Type B pancreatic cell (in vitro differentiated cells): ENCODE results near the gene GNG8. TPM values are rescaled to one million over a fixed set of nuclear protein-coding genes. Genes with fewer than 3 reads are reported as not detected.

Experiments
- DNase-seq: peaks from one replicate; pipeline ENCODE4 v3.0.0; 2021; ENCODE audit warnings: mixed read lengths; ENCODE audit not compliant: unreplicated experiment; ENCODE audit errors: extremely low spot score
- H3K27ac Mint-ChIP-seq: 2 replicates; pipeline ENCODE4 v1.8.0; 2021; ENCODE audit warnings: mild to moderate bottlenecking, mixed read lengths
- H3K27me3 Mint-ChIP-seq: 2 replicates; pipeline ENCODE4 v1.8.0; 2021; ENCODE audit warnings: mixed read lengths
- H3K36me3 Mint-ChIP-seq: 2 replicates; pipeline ENCODE4 v1.8.0; 2021; ENCODE audit warnings: mixed read lengths
- H3K4me1 Mint-ChIP-seq: one replicate; pipeline ENCODE4 v1.8.0; 2021; ENCODE audit warnings: mixed read lengths; ENCODE audit not compliant: unreplicated experiment
- H3K4me3 Mint-ChIP-seq: 2 replicates; pipeline ENCODE4 v1.8.0; 2021; ENCODE audit warnings: mild to moderate bottlenecking, mixed read lengths
- H3K9me3 Mint-ChIP-seq: 2 replicates; pipeline ENCODE4 v1.8.0; 2021; ENCODE audit warnings: mixed read lengths
- total RNA-seq: library from RNA; stranded (reverse); gene quantifications from 2 replicates; pipeline ENCODE4 v1.2.1, GENCODE V29; 2021; ENCODE audit warnings: low replicate concordance
- TF ChIP-seq, protein P1 (sequence below): fragments of 200-600 bp; sonication (generic); conservative IDR thresholded peaks from 2 replicates; pipeline ENCODE4 v1.5.0; 2021; ENCODE audit warnings: antibody characterized with exemption, mild to moderate bottlenecking

The GNG8 gene
- total RNA-seq, 1 donor from 2014 or later: 2.4 TPM

DNA sequence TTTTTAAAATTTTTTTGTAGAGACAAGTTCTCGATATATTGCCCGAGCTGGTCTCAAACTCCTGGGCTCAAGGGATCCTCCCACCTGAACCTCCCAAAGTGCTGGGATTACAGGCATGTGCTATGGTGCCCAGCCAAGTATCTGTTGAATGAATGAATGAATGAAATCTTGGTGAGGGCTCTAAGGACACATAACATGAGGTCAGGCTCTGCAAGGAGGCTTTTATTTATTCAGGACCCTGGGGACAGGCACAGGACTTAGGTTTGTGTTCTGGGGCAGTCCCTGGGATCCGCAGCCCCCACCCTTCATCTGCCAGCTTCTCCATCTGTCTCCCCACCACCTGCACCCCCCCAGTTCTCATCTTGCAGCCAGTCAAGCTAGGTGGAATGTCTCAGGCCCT is 15.7 kb downstream of the GNG8 start:
- TF ChIP-seq, protein P1, sequence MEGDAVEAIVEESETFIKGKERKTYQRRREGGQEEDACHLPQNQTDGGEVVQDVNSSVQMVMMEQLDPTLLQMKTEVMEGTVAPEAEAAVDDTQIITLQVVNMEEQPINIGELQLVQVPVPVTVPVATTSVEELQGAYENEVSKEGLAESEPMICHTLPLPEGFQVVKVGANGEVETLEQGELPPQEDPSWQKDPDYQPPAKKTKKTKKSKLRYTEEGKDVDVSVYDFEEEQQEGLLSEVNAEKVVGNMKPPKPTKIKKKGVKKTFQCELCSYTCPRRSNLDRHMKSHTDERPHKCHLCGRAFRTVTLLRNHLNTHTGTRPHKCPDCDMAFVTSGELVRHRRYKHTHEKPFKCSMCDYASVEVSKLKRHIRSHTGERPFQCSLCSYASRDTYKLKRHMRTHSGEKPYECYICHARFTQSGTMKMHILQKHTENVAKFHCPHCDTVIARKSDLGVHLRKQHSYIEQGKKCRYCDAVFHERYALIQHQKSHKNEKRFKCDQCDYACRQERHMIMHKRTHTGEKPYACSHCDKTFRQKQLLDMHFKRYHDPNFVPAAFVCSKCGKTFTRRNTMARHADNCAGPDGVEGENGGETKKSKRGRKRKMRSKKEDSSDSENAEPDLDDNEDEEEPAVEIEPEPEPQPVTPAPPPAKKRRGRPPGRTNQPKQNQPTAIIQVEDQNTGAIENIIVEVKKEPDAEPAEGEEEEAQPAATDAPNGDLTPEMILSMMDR: no peak
- H3K9me3 Mint-ChIP-seq: no peaks in the 10 kb centered on the region
- H3K36me3 Mint-ChIP-seq: no peaks in the 10 kb centered on the region

DNA sequence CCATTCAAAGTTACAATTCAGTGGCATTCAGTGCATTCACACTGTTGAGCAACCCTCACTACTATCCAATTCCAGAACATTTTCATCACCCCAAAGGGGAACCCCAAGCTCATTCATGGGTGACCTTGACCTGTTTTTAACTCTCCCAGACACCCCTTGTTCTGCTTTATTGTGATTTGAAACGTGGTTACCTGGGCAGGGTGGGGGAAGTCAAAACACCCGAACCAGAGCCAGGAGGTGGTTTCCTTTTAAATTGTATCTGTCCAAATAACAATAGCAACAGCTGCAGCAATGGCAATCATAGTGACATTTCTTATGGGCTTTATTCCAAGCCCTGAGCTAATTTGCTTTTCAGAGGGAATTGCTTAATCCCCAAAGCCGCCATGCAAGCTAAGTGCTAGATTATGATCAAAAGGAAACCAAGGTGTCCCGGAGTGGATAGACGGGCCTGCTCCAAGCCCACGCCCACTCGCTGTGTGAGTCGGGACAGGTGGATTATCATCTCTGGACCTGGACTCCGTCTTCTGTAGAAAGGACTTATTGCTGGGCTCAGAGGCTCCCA is 17.3 kb downstream of the GNG8 start:
- H3K27ac Mint-ChIP-seq: no peak overlapping the region
- no peak overlapping the region for H3K4me3 Mint-ChIP-seq
- peaks cover 17% of the 10 kb centered on the region for H3K4me1 Mint-ChIP-seq
- no peak for DNase-seq
- H3K36me3 Mint-ChIP-seq: no peaks in the 10 kb centered on the region
- H3K27me3 Mint-ChIP-seq: peaks cover 3% of the 10 kb centered on the region
- TF ChIP-seq, protein P1: no peak
- no peaks in the 10 kb centered on the region for H3K9me3 Mint-ChIP-seq

More for the DNA sequence above, 15.7 kb downstream of the GNG8 start:
- Mint-ChIP-seq H3K4me3 (no peak overlapping the region), H3K4me1 (peaks cover 10% of the 10 kb centered on the region), H3K27me3 (peaks cover 3% of the 10 kb centered on the region), H3K27ac (no peak overlapping the region)
- DNase-seq: no peak

DNA sequence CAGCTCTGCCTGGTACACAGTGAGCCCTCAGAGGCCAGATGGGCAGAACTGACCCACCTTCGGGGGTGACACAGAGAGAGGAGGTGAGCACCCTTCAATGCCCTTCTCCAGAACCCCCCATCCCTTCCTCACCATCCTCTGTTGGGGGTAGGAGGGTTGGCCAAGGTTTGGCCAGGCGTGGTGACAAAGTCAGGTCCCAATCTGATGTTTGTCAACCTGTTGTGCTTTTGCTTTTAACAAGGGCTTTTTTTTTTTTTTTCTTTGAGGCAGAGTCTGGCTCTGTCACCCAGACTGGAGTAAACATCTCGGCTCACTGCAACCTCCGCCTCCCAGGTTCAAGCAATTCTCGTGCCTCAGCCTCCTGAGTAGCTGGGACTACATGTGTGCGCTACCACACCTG is 18.4 kb downstream of the GNG8 start:
- no peaks in the 10 kb centered on the region for H3K9me3 Mint-ChIP-seq
- no peaks in the 10 kb centered on the region for H3K36me3 Mint-ChIP-seq
- no peak overlapping the region for H3K4me3 Mint-ChIP-seq
- H3K27ac Mint-ChIP-seq: no peak overlapping the region
- peaks cover 3% of the 10 kb centered on the region for H3K27me3 Mint-ChIP-seq
- DNase-seq: no peak
- peaks cover 17% of the 10 kb centered on the region for H3K4me1 Mint-ChIP-seq
- TF ChIP-seq, protein P1: no peak

DNA sequence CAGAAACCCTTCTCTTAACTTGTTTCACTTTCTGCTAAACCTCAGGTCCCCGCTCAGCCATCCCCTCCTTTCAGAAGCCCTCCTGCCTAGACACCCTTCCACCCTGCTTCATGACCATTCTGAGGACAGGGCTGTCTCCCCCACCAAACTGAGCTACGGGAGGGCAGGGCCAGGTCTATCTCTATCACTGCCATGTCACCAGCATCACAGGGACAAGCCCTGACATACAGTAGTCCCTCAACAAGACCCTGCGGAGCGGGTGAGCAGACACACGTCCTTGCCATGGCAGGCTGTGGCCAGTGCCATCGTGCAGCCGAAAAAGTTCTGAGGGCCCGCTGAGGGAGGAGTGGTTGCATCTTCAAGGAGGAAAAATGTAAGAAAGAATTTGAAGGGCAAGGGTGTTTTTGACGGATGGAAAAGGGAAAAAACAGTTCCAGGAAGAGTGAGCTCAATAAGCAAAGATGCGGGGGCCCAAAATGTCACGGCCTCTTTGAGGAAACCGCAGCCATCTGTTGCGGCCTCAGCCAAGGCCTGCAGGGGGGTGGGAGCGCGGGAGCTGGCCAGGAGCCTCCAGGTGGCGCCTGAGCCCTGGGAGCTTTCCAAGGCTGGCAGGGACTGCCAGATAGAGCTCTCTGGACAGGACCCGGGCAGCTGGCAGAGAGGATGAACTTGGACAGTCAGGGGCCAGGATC is 19.2 kb downstream of the GNG8 start:
- H3K36me3 Mint-ChIP-seq: no peaks in the 10 kb centered on the region
- peaks cover 17% of the 10 kb centered on the region for H3K4me1 Mint-ChIP-seq
- TF ChIP-seq, protein P1: peak; percentile 68
- peak overlapping the region; percentile 40 for H3K27ac Mint-ChIP-seq
- no peak for DNase-seq
- no peaks in the 10 kb centered on the region for H3K9me3 Mint-ChIP-seq
- peak overlapping the region; percentile 43 for H3K4me3 Mint-ChIP-seq
- H3K27me3 Mint-ChIP-seq: peaks cover 3% of the 10 kb centered on the region

DNA sequence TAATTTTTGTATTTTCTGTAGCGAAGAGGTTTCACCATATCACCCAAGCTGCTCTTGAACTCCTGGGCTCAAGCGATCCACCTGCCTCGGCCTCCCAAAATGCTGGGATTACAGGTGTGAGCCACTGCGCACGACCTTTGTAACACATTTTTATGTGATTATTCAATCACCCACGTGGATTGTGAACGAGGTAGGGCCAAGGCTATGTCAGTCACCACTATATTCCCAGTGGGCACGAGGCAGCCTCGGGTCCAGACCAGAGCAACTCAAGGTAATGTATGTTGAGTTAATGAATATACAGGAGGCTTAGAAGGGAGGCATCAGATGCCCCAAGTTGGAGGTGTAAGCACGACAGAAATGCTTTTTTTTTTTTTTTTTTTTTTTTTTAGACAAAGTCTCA is 20.0 kb downstream of the GNG8 start:
- Mint-ChIP-seq H3K36me3 (no peaks in the 10 kb centered on the region), H3K27me3 (peaks cover 3% of the 10 kb centered on the region), H3K4me3 (no peak overlapping the region), H3K27ac (no peak overlapping the region), H3K4me1 (peaks cover 13% of the 10 kb centered on the region), H3K9me3 (no peaks in the 10 kb centered on the region)
- TF ChIP-seq, protein P1: no peak
- no peak for DNase-seq
